Measurements from ENCODE around the gene SBF2.
"Not testable (repeated sequence)": the region's sequence is repeated elsewhere in the genome, so short reads cannot be mapped to it uniquely, and the experiment has no call there.

Gene SBF2

GRCh38 chr11:10267821-10268220, 26.2 kb downstream of the SBF2 start:
- no peak for DNase-seq (ENCODE audit: low spot score)

- DNase-seq (ENCODE audit: low spot score): no peak
Measured at GRCh38 chr11:10265936-10266335, 28.1 kb downstream of the SBF2 start.

GRCh38 chr11:10264716-10265115, 29.3 kb downstream of the SBF2 start:
- not testable (repeated sequence) for DNase-seq (ENCODE audit: low spot score)

GRCh38 chr11:10263929-10264328, 30.1 kb downstream of the SBF2 start:
- peak; percentile 32 for DNase-seq (ENCODE audit: low spot score)

DNA sequence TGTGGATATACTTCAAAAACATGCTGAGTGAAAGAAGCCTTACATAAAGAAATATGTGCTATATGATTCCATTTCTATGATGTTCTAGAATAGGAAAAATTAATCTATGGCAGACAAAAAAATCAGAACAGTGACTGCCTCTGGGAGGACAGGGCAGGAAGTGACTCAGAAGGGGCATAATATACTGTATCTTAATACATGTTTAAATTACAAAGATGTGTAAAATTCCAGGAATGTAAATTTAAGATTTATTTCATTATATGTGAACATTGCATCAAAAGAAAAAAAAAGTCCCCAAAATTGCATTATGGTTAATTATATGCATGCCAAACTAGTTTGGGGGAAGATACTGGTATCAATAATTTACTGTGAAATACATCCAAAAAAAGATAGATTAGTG, 32.2 kb downstream of the SBF2 start:
- no peak for DNase-seq (ENCODE audit: low spot score)

- no peak for DNase-seq (ENCODE audit: low spot score)
Measured at GRCh38 chr11:10257478-10257877, 36.5 kb downstream of the SBF2 start.

- DNase-seq (ENCODE audit: low spot score): no peak
Measured at GRCh38 chr11:10255388-10256125, 38.5 kb downstream of the SBF2 start.

- not testable (repeated sequence) for DNase-seq (ENCODE audit: low spot score)
Measured at GRCh38 chr11:10249448-10250131, 44.4 kb downstream of the SBF2 start.

DNA sequence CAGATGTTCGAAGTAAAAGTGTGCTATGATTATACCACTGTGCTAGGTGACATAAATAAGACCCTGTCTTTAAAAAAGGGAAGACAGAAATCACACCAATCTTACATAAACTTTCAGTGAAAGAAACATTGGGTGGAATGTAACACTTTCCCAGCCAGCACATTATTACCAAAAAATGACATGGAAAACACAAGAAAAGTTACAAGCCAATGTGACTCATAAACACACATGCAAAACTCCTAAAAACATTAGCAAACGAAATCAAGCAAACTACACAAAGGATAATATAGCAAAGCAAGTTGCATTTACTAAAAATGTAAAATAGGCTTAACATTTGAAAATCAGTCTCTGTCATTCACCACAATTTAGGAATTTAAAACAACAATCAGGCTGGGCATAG, 47.0 kb downstream of the SBF2 start:
- DNase-seq (ENCODE audit: low spot score): peak; percentile 16

DNA sequence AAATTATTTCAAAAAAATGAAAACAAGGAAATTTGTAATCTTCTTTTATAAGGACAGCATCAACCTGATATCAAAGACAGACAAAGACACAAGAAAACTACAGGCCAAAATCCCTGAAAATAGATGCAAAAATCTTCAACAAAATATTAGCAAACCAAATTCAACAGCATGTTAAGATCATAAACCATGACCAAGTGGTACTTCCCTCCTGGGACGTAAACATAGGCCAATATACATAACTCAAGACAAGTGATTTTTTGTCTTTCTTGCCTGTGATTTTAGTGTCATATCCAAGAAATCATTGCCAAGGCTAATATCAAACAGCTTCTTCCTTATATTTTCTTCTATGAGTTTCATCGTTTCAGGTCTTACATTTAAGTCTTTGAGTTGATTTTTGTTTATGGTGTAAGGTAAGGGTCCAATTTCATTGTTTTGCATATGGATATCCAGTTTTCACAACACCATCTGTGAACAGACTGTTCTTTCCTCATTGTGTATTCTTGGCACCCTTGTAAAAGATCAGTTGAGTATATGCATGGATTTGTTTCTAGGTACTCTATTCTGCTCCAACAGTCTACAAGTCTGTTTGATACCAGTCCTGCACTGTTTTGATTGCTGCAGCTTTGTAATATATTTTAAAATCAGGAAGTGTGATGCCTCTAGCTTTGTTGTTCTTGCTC, 50.0 kb downstream of the SBF2 start:
- no peak for DNase-seq (ENCODE audit: low spot score)

DNA sequence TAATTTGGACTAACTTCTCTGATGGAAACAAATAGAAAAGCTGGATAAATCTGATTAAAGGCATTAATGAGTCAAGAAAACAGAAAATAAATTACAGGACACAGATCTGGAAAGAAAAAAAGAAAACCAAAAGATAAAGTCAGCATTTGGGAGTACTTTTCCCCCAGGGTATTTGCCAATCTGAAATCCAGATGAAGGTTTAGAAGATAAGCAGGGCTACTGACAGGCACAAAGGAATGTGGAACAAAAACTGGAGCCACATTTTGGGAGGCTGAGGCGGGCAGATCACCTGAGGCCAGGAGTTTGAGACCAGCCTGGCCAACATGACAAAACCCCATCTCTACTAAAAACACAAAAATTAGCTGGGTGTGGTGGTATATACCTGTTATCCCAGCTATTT, 57.2 kb downstream of the SBF2 start:
- DNase-seq (ENCODE audit: low spot score): no peak

- DNase-seq (ENCODE audit: low spot score): peak; percentile 53
Measured at GRCh38 chr11:10233581-10233980, 60.4 kb downstream of the SBF2 start.

GRCh38 chr11:10232756-10233155, 61.3 kb downstream of the SBF2 start:
- DNase-seq (ENCODE audit: low spot score): no peak

- DNase-seq (ENCODE audit: low spot score): not testable (repeated sequence)
Measured at GRCh38 chr11:10231803-10232202, 62.2 kb downstream of the SBF2 start.

DNA sequence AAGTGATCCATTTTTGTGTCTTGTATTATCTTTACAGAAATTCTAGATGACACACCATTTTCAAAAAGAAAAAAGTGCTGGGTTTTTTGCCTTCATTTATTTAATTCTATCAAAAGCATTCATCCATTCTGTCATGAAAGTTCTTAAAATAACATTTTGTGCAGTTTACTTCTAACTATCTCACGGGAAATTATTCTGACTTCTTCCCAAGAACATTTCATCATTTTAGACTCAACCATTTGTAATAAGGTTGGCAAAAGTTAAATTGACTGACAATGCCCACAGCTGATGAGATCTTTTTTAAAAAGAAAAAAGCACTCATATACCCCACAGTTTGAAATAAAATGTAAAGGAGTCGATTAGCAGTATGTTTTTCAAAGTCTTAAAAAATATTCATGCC, 68.5 kb downstream of the SBF2 start:
- DNase-seq (ENCODE audit: low spot score): no peak

- DNase-seq (ENCODE audit: low spot score): no peak
Measured at GRCh38 chr11:10222399-10222798, 71.6 kb downstream of the SBF2 start.

DNA sequence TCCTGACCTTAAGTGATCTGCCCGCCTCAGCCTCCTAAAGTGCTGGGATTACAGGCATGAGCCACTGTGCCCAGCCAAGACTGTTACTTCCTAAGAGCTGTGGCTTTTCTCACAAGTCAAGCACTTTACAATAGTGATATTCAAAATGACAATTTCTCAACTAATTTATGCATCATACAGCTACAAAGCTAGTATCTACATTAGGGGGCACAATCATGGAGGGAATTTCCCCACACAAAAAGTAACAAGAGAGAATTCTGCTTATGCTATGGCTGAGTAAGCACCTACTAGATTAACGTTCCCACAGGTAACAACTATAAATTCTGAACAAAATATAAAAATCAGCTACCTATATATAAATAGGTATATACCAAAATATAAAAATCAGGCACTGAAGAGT, 72.7 kb downstream of the SBF2 start:
- no peak for DNase-seq (ENCODE audit: low spot score)

DNA sequence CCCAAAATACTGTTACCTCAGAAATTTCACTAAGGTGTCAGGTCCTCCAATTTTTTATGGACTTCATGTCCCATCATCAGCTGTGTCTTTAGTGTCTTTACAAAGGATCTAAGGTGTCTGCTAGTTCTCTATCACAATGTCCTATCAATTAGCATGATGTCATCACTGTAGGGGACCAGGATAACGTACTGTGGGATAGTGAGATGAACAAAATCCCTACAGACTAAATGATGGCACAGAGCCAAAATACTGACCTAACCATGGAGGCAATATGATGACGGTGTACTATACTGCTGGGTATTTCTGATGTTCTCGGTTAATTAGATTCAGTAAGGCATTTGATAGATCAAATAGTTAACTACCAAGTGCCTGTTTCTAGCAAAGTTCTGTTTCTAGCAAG, 82.5 kb downstream of the SBF2 start:
- no peak for DNase-seq (ENCODE audit: low spot score)

- no peak for DNase-seq (ENCODE audit: low spot score)
Measured at GRCh38 chr11:10209326-10209725, 84.7 kb downstream of the SBF2 start.

DNA sequence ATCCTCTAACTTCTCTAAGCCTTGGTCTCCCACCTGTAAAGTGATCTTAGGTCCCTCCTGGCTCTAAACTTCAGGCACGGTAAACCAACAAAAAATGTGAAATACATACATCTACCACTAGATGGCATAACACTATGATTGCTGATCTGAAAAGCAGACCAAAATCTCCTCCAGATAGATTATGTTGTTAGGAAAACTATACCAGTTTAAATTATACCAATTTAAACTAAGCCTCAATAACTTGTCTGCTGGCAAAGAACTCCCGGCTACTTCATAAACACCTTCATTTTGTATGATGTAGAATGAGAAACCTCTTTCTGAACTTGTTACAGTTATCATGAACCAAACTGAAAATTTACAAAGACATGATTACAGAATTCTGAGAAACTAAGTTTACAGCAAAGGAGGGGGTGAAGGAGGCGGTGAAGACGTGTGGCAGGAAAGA, 85.9 kb downstream of the SBF2 start:
- peak; percentile 47 for DNase-seq (ENCODE audit: low spot score)

- no peak for DNase-seq (ENCODE audit: low spot score)
Measured at GRCh38 chr11:10205928-10206327, 88.1 kb downstream of the SBF2 start.

- no peak for DNase-seq (ENCODE audit: low spot score)
Measured at GRCh38 chr11:10204021-10204420, 90.0 kb downstream of the SBF2 start.

DNA sequence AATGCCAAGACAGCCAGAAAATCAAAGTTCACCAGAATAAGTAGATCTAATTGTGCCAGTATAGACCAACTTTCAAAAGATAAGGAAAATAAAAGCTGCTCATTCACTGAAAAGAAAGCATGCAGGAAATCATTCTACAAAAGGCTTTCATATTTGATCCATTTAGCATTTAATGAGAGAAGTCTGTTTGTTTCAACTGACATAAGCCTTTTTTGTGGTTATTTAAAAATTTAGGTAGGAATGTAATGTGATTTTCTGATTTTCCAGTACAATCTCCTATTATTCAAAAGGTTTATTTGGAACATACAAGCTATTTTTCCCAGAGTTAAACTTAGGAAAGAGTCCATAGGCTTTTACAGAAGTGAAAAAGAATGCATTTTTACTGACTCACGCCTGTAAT, 92.7 kb downstream of the SBF2 start:
- DNase-seq (ENCODE audit: low spot score): no peak

Data from AG20443 (cell line).